ENCODE results near the gene YWHAB. TPM values are rescaled to one million over a fixed set of nuclear protein-coding genes. Genes with fewer than 3 reads are reported as not detected.
"Not testable (repeated sequence)": the region's sequence is repeated elsewhere in the genome, so short reads cannot be mapped to it uniquely, and the experiment has no call there.

Gene YWHAB
- total RNA-seq, 1 experiment from 2014 or later = 135 TPM

- no peak for DNase-seq (ENCODE audit: low read depth)
Measured at GRCh38 chr20:44866703-44867335, 18.7 kb upstream of the YWHAB start.

DNA sequence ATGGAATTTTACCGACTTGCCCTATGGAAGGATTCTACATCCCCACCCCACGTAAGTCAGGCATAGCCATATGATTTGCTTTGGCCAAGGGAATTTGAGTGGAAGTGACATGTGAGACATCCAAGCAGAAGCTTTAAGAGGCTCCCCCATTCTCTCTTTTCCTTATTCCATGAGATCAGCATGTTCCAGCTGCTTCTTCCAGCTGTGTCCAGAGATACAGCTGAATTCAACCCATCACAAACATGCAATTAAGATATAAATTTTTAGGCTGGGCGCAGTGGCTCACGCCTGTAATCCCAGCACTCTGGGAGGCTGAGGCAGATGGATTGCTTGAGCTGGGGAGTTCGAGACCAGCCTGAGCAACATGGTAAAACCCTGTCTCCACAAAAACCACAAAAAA, 16.0 kb upstream of the YWHAB start:
- no peak for DNase-seq (ENCODE audit: low read depth)

DNA sequence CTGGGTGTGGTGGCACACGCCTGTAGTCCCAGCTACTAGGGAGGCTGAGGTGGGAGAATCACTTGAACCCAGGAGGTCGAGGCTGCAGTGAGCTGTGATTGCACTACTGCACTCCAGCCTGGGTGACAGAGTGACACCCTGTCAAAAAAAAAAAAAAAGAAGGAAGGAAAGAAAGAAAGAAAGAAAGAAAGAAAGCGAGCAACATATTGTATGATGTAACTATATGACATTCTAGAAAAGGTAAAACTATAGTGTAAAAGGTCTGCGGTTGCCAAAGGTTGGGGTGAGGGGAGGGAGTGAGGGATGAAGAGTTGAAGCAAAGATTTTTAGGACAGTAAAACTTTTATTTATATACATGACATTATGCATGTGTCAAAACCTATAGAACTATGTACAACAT, 3.1 kb upstream of the YWHAB start:
- not testable (repeated sequence) for DNase-seq (ENCODE audit: low read depth)

DNA sequence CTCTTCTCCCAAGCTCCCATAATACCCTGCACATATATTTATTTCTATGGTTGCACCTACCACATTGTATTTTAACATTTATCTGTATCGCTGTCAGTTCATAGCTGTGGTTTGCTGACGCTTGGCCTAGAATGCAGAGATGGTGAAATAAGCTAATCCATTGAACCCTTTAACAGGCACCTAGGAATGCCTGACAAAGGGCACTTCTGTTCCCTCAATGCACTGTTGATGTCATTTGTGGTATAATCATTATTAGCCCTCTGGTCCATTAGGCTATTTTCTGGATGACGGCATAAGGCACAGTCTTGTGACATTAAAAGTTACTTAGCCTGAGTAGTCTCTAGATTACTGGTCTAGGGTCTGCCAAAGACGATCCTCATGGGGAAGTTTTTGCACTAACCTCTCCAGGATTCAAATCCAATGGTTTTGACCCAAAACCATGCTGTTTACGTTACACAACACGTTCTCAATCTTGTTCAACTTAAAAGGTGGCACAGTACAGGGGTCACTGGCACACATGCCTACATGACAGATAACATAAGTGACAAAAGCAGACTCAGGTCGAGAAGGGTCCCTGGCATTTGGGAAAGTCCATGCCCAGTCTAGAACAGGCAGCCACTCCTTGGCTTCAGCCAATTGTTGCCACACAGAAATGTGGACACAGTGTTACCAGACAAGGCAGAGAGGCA, 2.1 kb upstream of the YWHAB start:
- no peak for DNase-seq (ENCODE audit: low read depth)

- no peak for DNase-seq (ENCODE audit: low read depth)
Measured at GRCh38 chr20:44884907-44885391, 556 bp upstream of the YWHAB start.

DNA sequence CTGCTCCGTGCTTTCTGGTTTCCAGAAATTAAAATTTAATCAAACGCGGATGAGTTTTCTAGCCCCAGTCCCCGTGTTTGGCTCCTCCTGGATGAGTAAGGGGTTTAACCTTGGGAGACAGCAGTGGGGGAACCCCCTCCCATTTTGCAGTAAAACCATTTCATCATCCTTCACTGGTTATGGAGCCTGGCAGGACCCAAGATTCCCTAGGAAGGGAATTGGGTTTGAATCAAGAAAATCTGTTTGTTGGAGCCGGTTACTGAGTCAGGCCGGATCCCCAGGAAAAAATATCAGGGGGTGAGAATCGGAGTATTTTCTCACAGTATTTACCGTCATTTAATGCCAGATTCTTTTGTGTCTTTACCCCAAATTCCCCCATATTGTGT, 754 bp downstream of the YWHAB start:
- DNase-seq (ENCODE audit: low read depth) = no peak

GRCh38 chr20:44886828-44887227, 1.3 kb downstream of the YWHAB start:
- no peak for DNase-seq (ENCODE audit: low read depth)

DNA sequence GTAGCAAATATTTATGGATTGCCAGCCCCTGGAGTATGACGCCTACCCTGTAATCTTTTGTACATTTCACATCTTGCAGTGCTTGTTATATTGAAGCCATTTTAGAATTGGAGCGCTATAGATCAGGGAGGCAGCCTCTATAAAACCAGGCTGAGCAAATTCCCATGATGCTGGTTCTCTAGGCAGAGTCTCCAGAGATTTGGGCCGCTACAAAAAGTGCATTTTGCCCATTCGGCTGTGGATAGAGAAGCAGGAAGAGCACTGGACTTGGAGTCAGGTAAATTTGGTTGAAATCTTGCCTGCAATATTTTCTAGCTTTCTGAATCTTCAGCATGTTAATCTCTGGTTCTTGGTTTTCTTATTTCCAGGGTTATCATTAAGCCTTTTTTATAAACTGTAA, 2.0 kb downstream of the YWHAB start:
- no peak for DNase-seq (ENCODE audit: low read depth)

DNA sequence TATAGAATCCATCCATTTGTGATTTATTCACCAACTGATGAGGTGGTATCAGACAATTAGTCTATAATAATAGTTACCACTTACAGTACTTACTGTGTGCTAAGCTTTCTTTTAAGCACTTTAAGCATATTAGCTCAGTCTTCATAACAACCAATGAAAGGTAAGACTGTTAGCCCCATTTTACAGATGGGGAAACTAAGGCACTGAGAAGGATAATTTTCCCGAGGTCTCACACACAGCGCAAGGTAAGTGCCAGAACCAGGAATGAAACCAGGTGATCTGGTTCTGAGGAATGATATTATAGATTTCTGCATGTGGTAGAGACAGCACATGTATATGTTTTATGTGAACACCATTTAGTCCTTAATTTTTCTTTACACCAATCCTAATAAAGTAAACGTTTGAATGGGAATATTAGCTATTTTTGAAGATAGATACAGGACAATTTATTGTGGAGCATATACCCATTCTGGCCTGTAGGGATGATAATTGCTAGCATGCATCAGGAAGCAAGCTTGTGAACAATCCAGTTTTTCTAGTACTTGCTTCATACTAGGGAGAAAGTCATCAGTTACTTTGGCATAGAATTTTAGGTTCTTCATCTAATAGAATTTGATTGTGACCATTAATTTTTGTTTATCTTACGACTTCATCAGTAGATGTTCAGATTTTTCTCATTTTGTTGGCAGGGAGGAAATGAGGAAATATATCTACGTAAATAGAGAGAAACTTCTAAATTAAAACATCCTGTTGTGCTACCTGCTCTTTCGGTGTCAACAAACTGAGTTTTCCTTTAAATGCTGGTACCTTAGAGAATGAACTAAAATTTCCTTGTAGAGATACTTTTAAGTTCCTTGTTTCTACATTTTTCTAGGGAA, 3.0 kb downstream of the YWHAB start:
- no peak for DNase-seq (ENCODE audit: low read depth)

DNA sequence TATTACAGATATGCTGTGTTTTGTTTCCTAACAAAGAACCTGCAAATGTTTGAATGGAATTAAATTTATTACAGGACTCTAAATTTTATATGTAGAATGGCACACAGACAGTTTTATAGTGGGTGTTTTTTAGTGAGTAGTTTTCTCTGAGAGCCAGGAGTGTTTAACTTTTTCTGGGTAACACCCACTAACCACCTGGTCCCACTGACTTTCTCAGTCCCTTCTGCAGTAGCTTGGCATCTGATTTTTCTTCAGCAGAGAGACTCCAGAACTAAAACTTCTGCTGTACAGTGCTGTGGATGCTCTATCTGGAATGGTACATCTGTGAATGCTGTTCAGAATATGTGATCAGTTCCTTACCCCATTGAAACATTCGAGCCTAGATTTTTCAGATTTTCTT, 6.3 kb downstream of the YWHAB start:
- no peak for DNase-seq (ENCODE audit: low read depth)

- no peak for DNase-seq (ENCODE audit: low read depth)
Measured at GRCh38 chr20:44894959-44895358, 9.5 kb downstream of the YWHAB start.

- no peak for DNase-seq (ENCODE audit: low read depth)
Measured at GRCh38 chr20:44896583-44896982, 11.1 kb downstream of the YWHAB start.

GRCh38 chr20:44897133-44897532, 11.6 kb downstream of the YWHAB start:
- no peak for DNase-seq (ENCODE audit: low read depth)

DNA sequence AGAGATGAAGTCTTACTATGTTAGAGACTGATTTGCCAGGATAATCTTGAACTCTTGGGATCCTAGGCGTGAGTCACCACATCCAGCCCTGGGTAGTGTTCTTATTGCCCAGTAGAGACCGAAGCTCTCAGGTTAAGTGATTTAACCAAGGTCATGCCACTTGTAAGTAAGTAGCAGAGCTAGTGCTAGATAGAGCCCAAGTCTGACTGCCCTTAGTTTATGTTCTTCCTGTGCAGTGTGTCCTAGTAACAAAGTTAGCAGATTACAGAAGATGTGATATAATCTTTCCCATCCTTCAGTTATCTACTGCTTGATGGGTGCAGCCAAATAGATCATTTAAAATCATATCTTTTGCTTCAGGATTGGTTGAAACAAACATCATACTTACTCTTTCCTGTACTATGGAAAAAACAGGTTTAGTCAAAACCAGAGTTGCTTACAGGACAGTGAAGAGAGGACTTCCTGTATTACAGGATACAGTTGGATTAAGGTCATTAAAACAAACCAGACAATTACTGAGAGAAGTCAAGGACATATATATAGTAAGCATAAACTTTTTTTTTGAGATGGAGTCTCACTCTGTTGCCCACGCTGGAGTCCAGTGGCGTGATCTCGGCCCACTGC, 14.8 kb downstream of the YWHAB start:
- DNase-seq (ENCODE audit: low read depth) = no peak

DNA sequence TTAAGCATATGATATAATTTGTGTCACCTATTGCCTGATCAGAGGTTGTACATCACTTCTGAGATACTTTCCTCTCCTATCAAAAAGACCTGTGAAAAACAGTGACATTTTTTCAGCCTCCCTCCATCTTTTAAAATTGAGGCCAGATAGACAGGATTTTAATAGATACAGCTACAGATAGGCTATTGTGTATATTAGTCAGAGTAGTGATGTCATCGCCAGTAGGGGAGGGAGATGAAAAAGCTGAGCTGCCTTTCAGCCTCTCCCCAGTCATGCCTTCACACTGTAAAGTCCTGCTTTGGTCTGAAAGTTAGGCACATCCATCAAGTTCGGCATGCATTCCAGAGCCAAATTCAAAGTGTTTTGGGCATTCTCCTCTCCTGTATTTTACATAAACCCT, 16.5 kb downstream of the YWHAB start:
- DNase-seq (ENCODE audit: low read depth) = peak; percentile 31

DNA sequence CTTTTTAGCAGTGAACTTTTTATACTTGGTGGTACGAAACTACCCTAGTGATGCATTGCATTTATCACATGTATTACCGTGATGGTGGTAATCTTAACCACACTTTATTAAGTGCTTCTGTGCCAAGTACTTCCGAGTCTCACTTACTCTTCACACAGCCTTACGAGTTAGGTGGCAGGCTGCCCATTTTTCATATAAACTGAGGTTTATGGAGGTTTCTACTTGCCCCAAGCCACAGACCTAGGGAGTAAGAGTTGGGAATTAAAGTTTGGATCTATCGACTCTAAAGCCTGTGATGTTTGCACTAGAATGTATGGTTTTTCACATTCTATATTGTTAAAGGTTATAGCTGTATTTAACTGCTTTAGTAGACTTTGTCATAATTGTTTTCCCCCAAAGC, 18.9 kb downstream of the YWHAB start:
- DNase-seq (ENCODE audit: low read depth) = no peak

DNA sequence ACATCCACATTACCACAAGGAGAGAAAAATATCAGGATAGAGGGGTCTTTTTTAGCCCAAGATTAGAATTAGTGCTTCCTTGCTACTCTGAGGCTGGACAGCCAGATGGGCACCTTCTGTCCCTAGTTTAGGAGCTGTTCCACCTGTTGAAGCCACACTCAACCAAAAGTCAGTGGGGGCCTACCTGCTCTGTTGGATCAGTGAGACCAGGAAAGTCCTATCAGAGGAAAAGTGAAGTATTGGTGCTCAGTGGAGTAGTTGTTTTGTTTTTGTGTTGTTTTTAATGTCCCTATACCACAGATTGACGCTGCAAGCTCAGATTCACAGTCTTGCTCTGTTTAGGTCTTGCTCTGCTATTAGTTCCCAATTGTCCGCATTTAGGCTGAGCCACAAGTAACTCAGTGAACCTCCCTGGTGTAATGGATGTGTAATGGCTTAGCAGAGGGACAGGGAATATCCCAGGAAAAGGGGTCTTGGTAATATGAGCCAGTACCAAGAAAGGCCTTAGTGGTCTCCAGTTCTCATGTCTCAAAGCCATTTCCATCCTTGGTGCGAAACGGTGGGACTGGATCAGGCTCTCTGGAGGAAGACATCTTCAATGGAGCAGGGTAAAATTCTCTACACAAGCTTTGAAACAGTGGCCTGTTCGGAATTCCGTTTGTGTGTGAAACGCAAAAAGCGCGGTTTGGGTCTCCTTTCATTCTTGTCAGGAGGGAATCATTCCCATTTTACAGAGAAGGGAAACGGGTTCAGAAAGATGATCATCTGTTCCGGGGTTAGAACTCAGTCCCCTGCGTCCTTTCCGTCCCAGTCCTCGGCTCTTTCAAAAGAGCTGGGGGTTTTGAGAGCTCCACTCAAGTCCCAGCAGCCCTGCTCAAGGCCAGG, 23.7 kb downstream of the YWHAB start:
- DNase-seq (ENCODE audit: low read depth) = no peak

DNA sequence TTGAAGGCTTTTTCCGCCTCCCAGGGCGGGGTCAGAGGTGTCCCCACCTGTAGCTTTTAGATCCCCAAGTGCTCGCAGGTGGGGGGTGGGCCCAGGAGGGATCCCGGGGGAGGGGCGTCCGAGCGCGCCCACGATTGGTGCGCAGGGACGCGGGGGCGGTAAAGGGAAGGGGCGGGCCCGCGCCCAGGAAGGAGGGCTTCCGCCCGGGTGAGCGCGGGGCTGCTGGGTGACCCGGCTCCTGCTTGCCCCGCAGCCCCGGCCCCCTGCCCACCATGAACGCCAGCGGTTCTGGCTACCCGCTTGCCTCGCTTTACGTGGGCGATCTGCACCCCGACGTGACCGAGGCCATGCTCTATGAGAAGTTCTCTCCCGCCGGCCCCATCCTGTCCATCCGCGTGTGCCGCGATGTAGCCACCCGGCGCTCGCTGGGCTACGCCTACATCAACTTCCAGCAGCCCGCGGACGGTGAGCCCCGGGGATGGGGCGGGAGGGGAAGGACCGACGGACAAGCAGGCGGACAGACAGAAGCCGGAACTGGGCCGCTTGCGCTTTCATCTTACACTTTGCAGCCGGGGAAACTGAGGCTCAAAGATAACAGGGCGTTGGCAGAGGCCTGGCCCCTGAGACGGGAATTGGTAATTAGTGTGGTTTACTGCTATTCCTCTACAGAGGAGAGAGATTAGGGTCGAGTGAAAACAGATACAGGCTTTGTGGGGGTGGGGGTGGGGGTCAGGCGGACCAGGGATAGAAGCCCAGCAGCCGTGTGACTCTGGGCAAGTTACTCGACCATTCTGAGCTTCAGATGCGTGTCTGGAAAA, 24.6 kb downstream of the YWHAB start, which contains the start of gene PABPC1L:
TSS of gene PABPC1L (plus strand) at position 189 of the 818 bp plus-strand sequence. CDS start at position 273, 84 bp downstream.
- DNase-seq (ENCODE audit: low read depth) = peak; percentile 70

DNA sequence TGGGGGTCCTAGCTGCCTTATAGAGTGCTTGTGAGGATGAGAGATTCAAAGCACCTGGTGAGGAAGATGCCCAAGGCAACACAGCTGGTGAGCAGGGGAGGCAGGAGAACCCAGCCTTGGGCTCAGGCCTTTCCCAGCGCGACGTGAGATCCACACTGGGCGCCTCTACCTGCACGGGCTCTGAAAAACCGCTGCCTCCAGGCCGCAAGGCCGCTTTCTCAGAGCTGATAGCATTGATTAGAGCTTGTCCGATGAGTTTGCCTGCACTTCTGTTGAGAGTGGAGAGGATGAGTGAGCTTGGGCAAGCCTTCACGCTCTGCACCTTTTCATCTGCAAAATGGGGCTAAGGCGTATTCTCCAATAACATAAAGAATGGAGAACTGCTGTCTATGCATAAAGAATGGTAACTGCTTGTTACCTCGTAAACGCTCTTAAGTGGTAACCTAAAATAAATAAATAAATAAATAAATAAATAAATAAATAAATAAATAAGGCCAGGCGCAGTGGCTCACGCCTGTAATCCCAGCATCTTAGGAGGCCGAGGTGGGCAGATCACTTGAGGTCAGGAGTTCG, 25.3 kb downstream of the YWHAB start:
- peak; percentile 11 for DNase-seq (ENCODE audit: low read depth)
